Smooth muscle cell (in vitro differentiated cells): ENCODE data around the gene AMPD3. TPM values are rescaled to one million over a fixed set of nuclear protein-coding genes. Genes with fewer than 3 reads are reported as not detected.

ENCODE experiments used
- DNase-seq: peaks from one replicate; lab custom pipeline; 2025; ENCODE audit not compliant: unreplicated experiment; lab: John Stamatoyannopoulos, UW
- H2AFZ ChIP-seq: fragments of 200-600 bp; sonication (generic); 2 replicates; pipeline ENCODE4 v1.6.0; 2016; ENCODE audit warnings: antibody characterized with exemption, low read depth, mild to moderate bottlenecking
- H3F3A ChIP-seq: fragments of 200-600 bp; sonication (generic); 2 replicates; pipeline ENCODE4 v1.6.0; 2017; ENCODE audit warnings: antibody characterized with exemption, low read depth
- H3K27ac ChIP-seq: fragments of 200-600 bp; sonication (generic); 2 replicates; pipeline ENCODE4 v1.5.1; 2016; ENCODE audit warnings: low read depth, mild to moderate bottlenecking
- H3K27me3 ChIP-seq: fragments of 200-600 bp; sonication (generic); 2 replicates; pipeline ENCODE4 v1.6.1; 2016; ENCODE audit warnings: low read depth, mild to moderate bottlenecking
- H3K36me3 ChIP-seq: fragments of 200-600 bp; sonication (generic); 2 replicates; pipeline ENCODE4 v1.5.1; 2016; ENCODE audit warnings: low read depth
- H3K4me1 ChIP-seq: fragments of 200-600 bp; sonication (generic); 2 replicates; pipeline ENCODE4 v1.5.1; 2016; ENCODE audit warnings: low read depth
- H3K4me2 ChIP-seq: fragments of 200-600 bp; sonication (generic); 2 replicates; pipeline ENCODE4 v1.6.0; 2016; ENCODE audit warnings: mild to moderate bottlenecking
- H3K4me3 ChIP-seq: fragments of 200-600 bp; sonication (generic); 2 replicates; pipeline ENCODE4 v1.5.1; 2016; ENCODE audit warnings: mild to moderate bottlenecking
- H3K79me2 ChIP-seq: fragments of 200-600 bp; sonication (generic); 2 replicates; pipeline ENCODE4 v1.6.0; 2016; ENCODE audit warnings: low read depth, mild to moderate bottlenecking
- H3K9ac ChIP-seq: fragments of 200-600 bp; sonication (generic); 2 replicates; pipeline ENCODE4 v1.6.0; 2016; ENCODE audit warnings: low read depth
- H3K9me3 ChIP-seq: fragments of 200-600 bp; sonication (generic); replicated peaks from 2 replicates; pipeline ENCODE4 v1.5.1; 2016; ENCODE audit warnings: low read depth
- H4K20me1 ChIP-seq: fragments of 200-600 bp; sonication (generic); 2 replicates; pipeline ENCODE4 v1.6.0; 2016; ENCODE audit warnings: low read depth
- CTCF ChIP-seq: fragments of 200-600 bp; sonication (generic); IDR thresholded peaks from 2 replicates; pipeline ENCODE4 v1.5.1; 2017; ENCODE audit warnings: borderline replicate concordance, mild to moderate bottlenecking, antibody characterized with exemption; ENCODE audit not compliant: insufficient read depth, poor library complexity, severe bottlenecking
- WGBS: methylation state at CpG from one replicate; pipeline ENCODE4 v1.1.7; 2016; ENCODE audit warnings: low lambda C conversion rate; 5-methylcytosine and 5-hydroxymethylcytosine counted together
- polyA plus RNA-seq: library from polyadenylated mRNA; unstranded; fragments of >200 nt; fragmentation: Nextera tagmentation; extraction: Ambion mirVana; gene quantifications from 2 replicates; pipeline ENCODE4 v1.2.1, GENCODE V29; 2016
- total RNA-seq: library from RNA; depleted of rRNA; stranded (reverse); fragments of >200 nt; gene quantifications from 2 replicates; pipeline ENCODE4 v1.2.3, GENCODE V29; 2014

AMPD3 gene
- total and polyA plus RNA-seq, 2 experiments from 2014 or later: 0.67 to 3.6 TPM

- no peaks in the 10 kb centered on the region for H3F3A ChIP-seq
- TF ChIP-seq CTCF: no peak
These were observed 16.6 kb upstream of the AMPD3 start for GRCh38 chr11:10438458-10438857.

GRCh38 chr11:10439351-10439750 lies 15.7 kb upstream of the AMPD3 start:
- 96% methylated on average over 2 of the region's 2 CpGs for WGBS

More at GRCh38 chr11:10438458-10438857, 16.6 kb upstream of the AMPD3 start:
- H3K36me3 ChIP-seq: no peaks in the 10 kb centered on the region
- no peaks in the 10 kb centered on the region for H4K20me1 ChIP-seq
- H3K9me3 ChIP-seq: no peaks in the 10 kb centered on the region
- H3K27me3 ChIP-seq: no peaks in the 10 kb centered on the region
- H3K4me3 ChIP-seq: no peak overlapping the region
- H2AFZ ChIP-seq: no peak overlapping the region
- DNase-seq: no peak
- H3K4me2 ChIP-seq: no peak overlapping the region
- H3K9ac ChIP-seq: no peak overlapping the region
- no peaks in the 10 kb centered on the region for H3K4me1 ChIP-seq
- no peaks in the 10 kb centered on the region for H3K79me2 ChIP-seq
- peak overlapping the region; percentile 13 for H3K27ac ChIP-seq

GRCh38 chr11:10439924-10440323 lies 15.1 kb upstream of the AMPD3 start:
- Histone ChIP-seq H3K79me2 (no peaks in the 10 kb centered on the region), H3K27ac (no peak overlapping the region), H3K9me3 (no peaks in the 10 kb centered on the region), H3K4me1 (no peaks in the 10 kb centered on the region), H3K4me2 (no peak overlapping the region), H2AFZ (no peak overlapping the region), H3K9ac (no peak overlapping the region), H3K27me3 (no peaks in the 10 kb centered on the region), H3K4me3 (no peak overlapping the region), H3K36me3 (no peaks in the 10 kb centered on the region), H3F3A (no peaks in the 10 kb centered on the region), H4K20me1 (no peaks in the 10 kb centered on the region)
- no peak for TF ChIP-seq CTCF
- WGBS: 94% methylated on average over 6 of the region's 6 CpGs
- DNase-seq: no peak

More at GRCh38 chr11:10439351-10439750, 15.7 kb upstream of the AMPD3 start:
- Histone ChIP-seq H3K36me3 (no peaks in the 10 kb centered on the region), H3K27ac (no peak overlapping the region), H3K4me1 (no peaks in the 10 kb centered on the region), H3K4me3 (no peak overlapping the region), H3F3A (no peaks in the 10 kb centered on the region), H3K79me2 (no peaks in the 10 kb centered on the region), H3K9me3 (no peaks in the 10 kb centered on the region), H3K9ac (no peak overlapping the region), H2AFZ (no peak overlapping the region), H3K4me2 (no peak overlapping the region), H3K27me3 (no peaks in the 10 kb centered on the region), H4K20me1 (no peaks in the 10 kb centered on the region)
- TF ChIP-seq CTCF: no peak
- no peak for DNase-seq

DNA sequence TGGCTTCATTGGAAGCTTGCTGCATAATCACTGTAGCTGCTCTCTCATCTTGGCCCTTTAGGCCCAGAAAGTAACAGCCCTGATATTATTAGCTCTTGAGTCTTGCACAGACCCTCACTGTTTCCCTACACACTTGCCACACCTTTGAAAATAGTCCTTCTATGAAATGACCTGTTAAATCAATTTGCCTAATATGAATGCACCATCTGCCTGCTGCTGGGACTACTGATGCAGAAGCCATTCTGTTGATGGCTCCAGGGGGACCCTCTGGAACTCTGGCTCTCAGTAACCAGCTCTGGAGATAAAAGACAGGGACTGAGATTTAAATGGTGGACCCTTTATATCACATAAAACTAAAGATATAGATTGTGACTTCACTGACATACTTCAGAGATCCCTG lies 14.7 kb upstream of the AMPD3 start:
- H3K4me3 ChIP-seq: no peak overlapping the region
- no peak overlapping the region for H3K9ac ChIP-seq
- no peak for TF ChIP-seq CTCF
- no peaks in the 10 kb centered on the region for H4K20me1 ChIP-seq
- H3K4me2 ChIP-seq: no peak overlapping the region
- no peak for DNase-seq
- no peaks in the 10 kb centered on the region for H3K4me1 ChIP-seq
- no peaks in the 10 kb centered on the region for H3K27me3 ChIP-seq
- no peaks in the 10 kb centered on the region for H3F3A ChIP-seq
- no peak overlapping the region for H2AFZ ChIP-seq
- no peaks in the 10 kb centered on the region for H3K79me2 ChIP-seq
- no peaks in the 10 kb centered on the region for H3K9me3 ChIP-seq
- H3K36me3 ChIP-seq: no peaks in the 10 kb centered on the region
- no peak overlapping the region for H3K27ac ChIP-seq
